ENCODE measurements around the gene BMP7. TPM values are rescaled to one million over a fixed set of nuclear protein-coding genes. Genes with fewer than 3 reads are reported as not detected.
A peak's percentile ranks its signal among the peaks of the same experiment; 100 is the strongest.

The BMP7 gene
- total RNA-seq, 1 donor from 2014 or later: 3.7 TPM

DNA sequence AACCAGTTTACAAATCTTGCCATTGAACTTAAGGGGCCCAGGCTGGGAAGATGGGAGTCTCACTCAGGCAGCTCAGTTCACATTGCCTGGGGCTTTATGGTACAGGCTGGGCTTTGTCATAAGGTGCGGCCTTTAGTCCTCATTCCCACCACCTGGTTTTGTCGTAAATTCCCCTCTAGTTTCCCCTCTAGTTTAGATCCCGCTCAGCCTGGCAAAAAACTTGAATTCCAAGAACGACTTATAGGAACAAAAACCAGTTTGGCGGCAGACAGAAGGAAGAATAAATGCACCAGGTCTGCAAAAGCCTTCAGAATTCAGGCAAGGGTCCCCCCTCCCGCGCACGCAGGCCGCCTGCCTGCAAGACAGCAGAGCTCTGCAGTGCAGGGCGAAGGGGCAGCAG, 4.1 kb downstream of the BMP7 start:
- H3K27me3 ChIP-seq (ENCODE audit: control insufficient read depth in 3 of 3, insufficient read depth in 3 of 3, low read length in 3 of 3): peaks cover 71 to 86% (median 80%) of the 10 kb centered on the region in 3 donors
- H3K36me3 ChIP-seq (ENCODE audit: control insufficient read depth in 3 of 3, insufficient read depth in 3 of 3, low read length in 3 of 3): no peaks in the 10 kb centered on the region
- no peak overlapping the region for H3K27ac ChIP-seq (ENCODE audit: low read depth, low read length)
- no peaks in the 10 kb centered on the region for H3K9me3 ChIP-seq (ENCODE audit: control insufficient read depth in 3 of 3, low read length in 3 of 3)
- peaks cover 0 to 4% (median 4%) of the 10 kb centered on the region in 3 donors for H3K4me1 ChIP-seq (ENCODE audit: control insufficient read depth in 3 of 3, insufficient read depth in 3 of 3, low read length in 3 of 3)
- H3K9ac ChIP-seq (ENCODE audit: low read depth in 1 of 3, low read length in 3 of 3): no peak overlapping the region
- H3K4me3 ChIP-seq (ENCODE audit: low read length in 3 of 3): no peak overlapping the region

DNA sequence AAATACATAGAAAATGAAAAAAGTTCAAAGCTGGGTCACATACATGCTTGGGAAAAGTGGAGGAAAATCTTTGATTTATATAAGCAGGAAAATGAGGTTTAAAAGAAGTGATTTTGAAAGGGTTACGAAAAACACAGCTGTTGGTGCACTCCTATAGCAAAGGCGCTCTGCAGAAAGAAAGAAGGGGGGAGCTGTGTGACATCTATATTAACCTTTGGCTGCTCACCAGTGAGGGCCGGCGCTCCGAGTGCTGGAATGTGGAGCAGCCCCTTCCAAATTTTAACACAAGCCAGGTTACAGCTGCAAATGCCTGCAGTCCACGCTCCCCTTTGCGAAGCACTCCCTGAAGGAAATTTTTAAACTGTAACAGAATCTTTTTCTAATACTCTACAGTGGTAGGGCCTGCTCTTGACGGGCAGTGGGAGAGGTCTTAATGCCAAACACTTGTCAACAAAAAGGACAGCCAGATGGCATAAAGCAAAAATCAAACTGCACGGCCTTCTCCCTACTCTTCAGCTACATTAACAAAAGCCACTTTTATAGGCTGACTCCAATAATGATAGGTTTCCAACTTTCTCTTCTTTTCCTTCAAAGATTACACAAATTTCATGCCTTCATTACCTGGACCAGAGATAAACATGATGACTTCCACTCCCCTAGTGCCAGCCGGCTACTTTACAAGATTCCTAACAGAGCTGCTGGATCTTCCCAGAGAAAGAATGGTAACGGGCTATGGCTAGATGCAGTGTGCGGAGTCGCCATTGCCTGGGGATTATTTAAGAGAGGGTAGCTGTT, 4.8 kb downstream of the BMP7 start:
- Histone ChIP-seq H3K4me3 (ENCODE audit: low read length in 3 of 3) (no peak overlapping the region), H3K36me3 (ENCODE audit: control insufficient read depth in 3 of 3, insufficient read depth in 3 of 3, low read length in 3 of 3) (no peaks in the 10 kb centered on the region), H3K27ac (ENCODE audit: low read depth, low read length) (no peak overlapping the region), H3K9me3 (ENCODE audit: control insufficient read depth in 3 of 3, low read length in 3 of 3) (no peaks in the 10 kb centered on the region), H3K4me1 (ENCODE audit: control insufficient read depth in 3 of 3, insufficient read depth in 3 of 3, low read length in 3 of 3) (peaks cover 0 to 4% (median 4%) of the 10 kb centered on the region in 3 donors), H3K9ac (ENCODE audit: low read depth in 1 of 3, low read length in 3 of 3) (no peak overlapping the region), H3K27me3 (ENCODE audit: control insufficient read depth in 3 of 3, insufficient read depth in 3 of 3, low read length in 3 of 3) (peaks cover 67 to 82% (median 74%) of the 10 kb centered on the region in 3 donors)

DNA sequence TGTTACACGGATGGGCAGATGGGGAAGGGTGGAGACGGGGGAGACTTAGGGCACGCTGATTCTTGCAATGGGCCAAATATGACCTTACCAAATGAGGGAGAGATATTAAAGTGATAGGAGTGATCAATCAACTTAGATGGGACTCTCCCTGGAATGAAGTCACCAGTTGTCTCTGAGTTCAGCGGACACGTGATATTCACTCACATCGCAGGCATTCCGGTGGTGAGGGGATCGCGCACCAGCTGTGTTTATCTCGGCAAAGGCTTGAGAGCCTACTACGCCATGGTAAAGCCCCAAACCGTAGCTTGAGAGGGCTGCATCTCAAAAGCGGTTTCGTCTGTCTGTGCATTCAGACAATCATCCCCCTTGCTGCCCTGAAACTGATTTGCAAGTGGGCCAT, 5.5 kb downstream of the BMP7 start:
- Histone ChIP-seq H3K36me3 (ENCODE audit: control insufficient read depth in 3 of 3, insufficient read depth in 3 of 3, low read length in 3 of 3) (no peaks in the 10 kb centered on the region), H3K4me3 (ENCODE audit: low read length in 3 of 3) (peak overlapping the region in 1 of 3 donors; percentile 22), H3K9me3 (ENCODE audit: control insufficient read depth in 3 of 3, low read length in 3 of 3) (no peaks in the 10 kb centered on the region), H3K27me3 (ENCODE audit: control insufficient read depth in 3 of 3, insufficient read depth in 3 of 3, low read length in 3 of 3) (peaks cover 65 to 83% (median 71%) of the 10 kb centered on the region in 3 donors), H3K9ac (ENCODE audit: low read depth in 1 of 3, low read length in 3 of 3) (no peak overlapping the region), H3K27ac (ENCODE audit: low read depth, low read length) (no peak overlapping the region), H3K4me1 (ENCODE audit: control insufficient read depth in 3 of 3, insufficient read depth in 3 of 3, low read length in 3 of 3) (peaks cover 0 to 4% (median 4%) of the 10 kb centered on the region in 3 donors)

DNA sequence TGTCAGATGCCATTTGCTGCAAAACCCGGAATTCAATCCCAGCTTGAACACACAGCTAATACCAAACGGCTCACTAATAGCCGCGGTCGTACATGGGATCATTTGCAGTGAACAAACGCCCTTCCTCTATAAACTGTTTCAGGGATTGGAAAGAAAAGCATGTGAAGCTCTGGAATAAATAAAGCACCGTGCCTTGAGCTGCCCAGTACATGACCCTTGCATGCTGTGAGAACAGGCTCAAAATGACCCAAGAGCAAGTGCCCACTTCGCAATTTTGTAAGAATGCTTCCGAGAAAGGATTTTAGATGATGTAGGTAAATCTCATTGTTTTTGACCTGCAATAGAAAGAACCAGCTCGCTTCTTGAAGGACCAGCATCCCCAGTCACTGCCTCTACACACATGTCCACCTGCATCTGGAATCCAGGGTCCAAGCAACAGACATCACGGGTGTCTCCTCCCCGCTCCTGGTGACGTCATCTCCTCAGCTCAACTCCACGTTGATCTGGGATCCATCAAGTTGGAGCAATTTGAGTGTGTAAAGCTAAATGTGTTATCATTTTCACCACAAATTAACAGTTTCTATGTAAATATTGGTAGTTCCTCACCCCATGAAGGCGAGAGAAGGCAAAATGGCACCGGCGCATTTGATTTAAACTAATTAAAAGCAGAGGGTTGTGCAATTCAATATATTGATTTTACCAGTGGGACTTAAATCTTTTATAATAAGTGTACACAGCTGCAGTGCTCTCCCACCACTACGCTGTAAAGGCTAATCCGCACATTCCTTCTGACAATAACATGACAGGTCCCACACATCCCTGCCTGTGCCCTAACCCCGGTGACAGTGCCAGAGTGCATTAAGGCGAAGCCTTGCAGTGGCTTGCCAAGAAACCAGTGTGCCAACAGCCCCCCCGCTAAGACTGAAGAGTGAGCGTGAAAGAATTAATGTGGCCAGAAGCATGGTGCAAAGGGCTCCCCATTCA, 6.2 kb downstream of the BMP7 start:
- no peaks in the 10 kb centered on the region for H3K36me3 ChIP-seq (ENCODE audit: control insufficient read depth in 3 of 3, insufficient read depth in 3 of 3, low read length in 3 of 3)
- H3K4me1 ChIP-seq (ENCODE audit: control insufficient read depth in 3 of 3, insufficient read depth in 3 of 3, low read length in 3 of 3): peaks cover 0 to 4% (median 4%) of the 10 kb centered on the region in 3 donors
- peaks cover 59 to 79% (median 65%) of the 10 kb centered on the region in 3 donors for H3K27me3 ChIP-seq (ENCODE audit: control insufficient read depth in 3 of 3, insufficient read depth in 3 of 3, low read length in 3 of 3)
- no peak overlapping the region for H3K27ac ChIP-seq (ENCODE audit: low read depth, low read length)
- no peaks in the 10 kb centered on the region for H3K9me3 ChIP-seq (ENCODE audit: control insufficient read depth in 3 of 3, low read length in 3 of 3)
- H3K4me3 ChIP-seq (ENCODE audit: low read length in 3 of 3): peak overlapping the region in 1 of 3 donors; percentile 22
- no peak overlapping the region for H3K9ac ChIP-seq (ENCODE audit: low read depth in 1 of 3, low read length in 3 of 3)

DNA sequence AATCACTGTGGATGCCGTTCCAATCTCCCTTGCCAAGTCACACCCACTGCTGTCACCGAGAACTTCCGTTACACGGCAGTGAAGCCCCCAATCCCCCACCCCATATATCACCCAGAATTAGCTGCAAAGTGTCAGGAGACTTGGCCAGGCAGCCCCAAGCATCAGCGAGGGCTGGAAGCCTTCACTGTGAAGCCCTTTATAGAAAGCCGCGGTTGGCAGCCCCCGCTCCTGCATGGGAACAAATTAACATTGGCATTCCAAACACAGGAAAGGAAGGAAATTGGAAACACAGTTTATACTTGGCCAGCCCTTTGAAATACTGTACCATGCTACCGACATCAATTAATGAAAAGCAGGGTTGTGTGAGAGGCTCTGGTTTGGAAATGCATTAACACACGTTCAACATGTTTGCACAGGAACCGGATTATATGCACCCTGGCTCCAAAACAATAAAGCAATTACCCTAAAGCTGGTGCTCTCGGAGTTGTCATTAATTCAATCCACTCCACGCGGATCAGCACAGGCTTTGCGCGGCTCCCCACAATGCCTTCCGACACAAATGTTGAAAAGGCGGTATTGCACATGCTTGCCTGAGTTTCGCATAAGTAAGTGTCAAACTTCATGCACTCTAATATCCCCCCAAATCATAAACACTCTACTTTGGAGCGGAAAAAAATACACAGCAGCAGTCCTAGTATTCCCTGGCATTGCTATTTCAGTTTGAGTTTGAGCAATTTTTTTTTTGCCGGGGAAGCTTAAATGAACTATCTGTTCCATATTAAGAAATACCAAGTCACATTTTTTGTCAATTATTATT, 7.1 kb downstream of the BMP7 start:
- no peak overlapping the region for H3K27ac ChIP-seq (ENCODE audit: low read depth, low read length)
- H3K36me3 ChIP-seq (ENCODE audit: control insufficient read depth in 3 of 3, insufficient read depth in 3 of 3, low read length in 3 of 3): no peaks in the 10 kb centered on the region
- H3K4me1 ChIP-seq (ENCODE audit: control insufficient read depth in 3 of 3, insufficient read depth in 3 of 3, low read length in 3 of 3): peaks cover 0 to 4% (median 4%) of the 10 kb centered on the region in 3 donors
- H3K4me3 ChIP-seq (ENCODE audit: low read length in 3 of 3): no peak overlapping the region
- H3K27me3 ChIP-seq (ENCODE audit: control insufficient read depth in 3 of 3, insufficient read depth in 3 of 3, low read length in 3 of 3): peaks cover 60 to 85% (median 67%) of the 10 kb centered on the region in 3 donors
- no peaks in the 10 kb centered on the region for H3K9me3 ChIP-seq (ENCODE audit: control insufficient read depth in 3 of 3, low read length in 3 of 3)
- H3K9ac ChIP-seq (ENCODE audit: low read depth in 1 of 3, low read length in 3 of 3): no peak overlapping the region

DNA sequence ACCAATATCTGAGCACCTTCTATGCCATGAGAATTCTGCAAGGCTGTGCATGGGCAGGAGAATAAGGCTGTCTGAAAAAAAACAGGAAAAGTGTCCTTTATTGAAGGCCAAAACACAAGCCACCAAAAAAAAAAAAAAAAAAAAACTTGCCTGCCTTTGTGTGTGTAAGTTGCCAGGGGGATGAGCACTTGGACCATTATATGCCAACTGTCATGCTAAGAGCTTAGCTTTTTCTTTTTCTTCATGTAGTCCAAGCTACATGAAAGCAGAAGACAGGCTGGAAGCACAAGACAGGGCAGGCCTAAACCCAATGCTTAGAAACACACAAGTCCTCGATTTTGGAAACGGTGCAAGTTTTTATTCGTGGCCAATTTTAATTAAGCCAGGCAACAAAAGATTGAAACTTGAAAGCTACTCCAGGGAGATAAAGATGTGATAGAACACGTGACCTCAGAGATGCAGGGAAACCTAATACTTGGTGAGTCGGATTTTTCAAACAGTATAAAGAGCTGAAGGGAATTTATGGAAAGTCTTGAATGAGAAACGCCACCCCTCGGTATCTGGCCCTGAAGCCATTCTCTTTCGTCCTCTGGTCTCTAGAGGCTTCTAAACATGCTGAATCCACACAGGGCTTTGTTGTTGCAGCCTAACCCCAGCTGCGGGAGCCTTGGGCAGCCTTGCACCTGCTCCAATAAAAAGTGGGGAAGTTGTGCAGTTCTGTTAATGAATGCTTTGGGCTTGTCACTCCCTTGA, 8.6 kb downstream of the BMP7 start:
- H3K27ac ChIP-seq (ENCODE audit: low read depth, low read length): no peak overlapping the region
- no peaks in the 10 kb centered on the region for H3K36me3 ChIP-seq (ENCODE audit: control insufficient read depth in 3 of 3, insufficient read depth in 3 of 3, low read length in 3 of 3)
- H3K9me3 ChIP-seq (ENCODE audit: control insufficient read depth in 3 of 3, low read length in 3 of 3): no peaks in the 10 kb centered on the region
- peaks cover 0 to 4% (median 4%) of the 10 kb centered on the region in 3 donors for H3K4me1 ChIP-seq (ENCODE audit: control insufficient read depth in 3 of 3, insufficient read depth in 3 of 3, low read length in 3 of 3)
- H3K9ac ChIP-seq (ENCODE audit: low read depth in 1 of 3, low read length in 3 of 3): no peak overlapping the region
- H3K27me3 ChIP-seq (ENCODE audit: control insufficient read depth in 3 of 3, insufficient read depth in 3 of 3, low read length in 3 of 3): peaks cover 52 to 73% (median 62%) of the 10 kb centered on the region in 3 donors
- no peak overlapping the region for H3K4me3 ChIP-seq (ENCODE audit: low read length in 3 of 3)

DNA sequence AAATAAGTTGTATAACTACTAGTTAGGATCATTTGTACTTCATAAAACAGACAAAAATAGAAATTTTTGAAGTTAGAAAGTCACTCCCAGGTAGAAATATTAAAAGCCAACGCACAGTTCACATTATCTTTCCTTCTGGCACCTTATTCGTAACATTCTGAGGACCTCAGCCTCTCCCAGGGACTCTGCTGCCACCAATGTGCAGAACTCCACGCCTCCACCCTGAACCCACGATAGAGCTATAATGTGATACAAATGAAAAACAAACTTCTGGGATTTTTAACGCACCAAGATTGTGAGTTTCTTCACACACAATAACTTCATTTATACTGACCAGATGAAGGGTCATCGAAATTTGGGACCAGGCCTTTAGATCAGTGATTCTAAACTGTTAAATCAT, 9.5 kb downstream of the BMP7 start:
- Histone ChIP-seq H3K27ac (ENCODE audit: low read depth, low read length) (no peak overlapping the region), H3K4me1 (ENCODE audit: control insufficient read depth in 3 of 3, insufficient read depth in 3 of 3, low read length in 3 of 3) (peaks cover 0 to 4% (median 4%) of the 10 kb centered on the region in 3 donors), H3K4me3 (ENCODE audit: low read length in 3 of 3) (no peak overlapping the region), H3K36me3 (ENCODE audit: control insufficient read depth in 3 of 3, insufficient read depth in 3 of 3, low read length in 3 of 3) (no peaks in the 10 kb centered on the region), H3K9me3 (ENCODE audit: control insufficient read depth in 3 of 3, low read length in 3 of 3) (no peaks in the 10 kb centered on the region), H3K9ac (ENCODE audit: low read depth in 1 of 3, low read length in 3 of 3) (no peak overlapping the region), H3K27me3 (ENCODE audit: control insufficient read depth in 3 of 3, insufficient read depth in 3 of 3, low read length in 3 of 3) (peaks cover 53 to 67% (median 53%) of the 10 kb centered on the region in 3 donors)

DNA sequence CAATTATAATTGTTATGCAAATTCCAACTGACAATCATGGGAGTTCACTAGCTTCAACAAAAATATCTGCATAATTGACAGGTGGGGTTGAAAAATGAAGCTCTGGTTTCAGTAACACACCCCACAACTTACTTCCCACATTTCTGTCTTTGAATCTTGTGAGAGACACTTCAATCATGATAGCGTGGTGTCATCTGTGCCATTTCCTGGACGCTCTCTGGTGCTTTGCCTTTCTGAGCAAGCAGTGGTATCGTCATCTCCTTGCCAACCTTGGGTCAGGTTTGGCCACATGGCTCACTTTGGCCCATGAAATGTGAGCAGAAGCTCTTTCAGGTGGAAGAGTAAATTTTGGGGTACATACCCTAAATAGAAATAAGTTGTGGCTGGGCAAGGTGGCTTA, 10.2 kb downstream of the BMP7 start:
- no peak overlapping the region for H3K9ac ChIP-seq (ENCODE audit: low read depth in 1 of 3, low read length in 3 of 3)
- no peaks in the 10 kb centered on the region for H3K36me3 ChIP-seq (ENCODE audit: control insufficient read depth in 3 of 3, insufficient read depth in 3 of 3, low read length in 3 of 3)
- no peak overlapping the region for H3K4me3 ChIP-seq (ENCODE audit: low read length in 3 of 3)
- H3K9me3 ChIP-seq (ENCODE audit: control insufficient read depth in 3 of 3, low read length in 3 of 3): no peaks in the 10 kb centered on the region
- H3K4me1 ChIP-seq (ENCODE audit: control insufficient read depth in 3 of 3, insufficient read depth in 3 of 3, low read length in 3 of 3): peaks cover 0 to 4% (median 3%) of the 10 kb centered on the region in 3 donors
- H3K27me3 ChIP-seq (ENCODE audit: control insufficient read depth in 3 of 3, insufficient read depth in 3 of 3, low read length in 3 of 3): peaks cover 46 to 61% (median 49%) of the 10 kb centered on the region in 3 donors
- no peak overlapping the region for H3K27ac ChIP-seq (ENCODE audit: low read depth, low read length)

DNA sequence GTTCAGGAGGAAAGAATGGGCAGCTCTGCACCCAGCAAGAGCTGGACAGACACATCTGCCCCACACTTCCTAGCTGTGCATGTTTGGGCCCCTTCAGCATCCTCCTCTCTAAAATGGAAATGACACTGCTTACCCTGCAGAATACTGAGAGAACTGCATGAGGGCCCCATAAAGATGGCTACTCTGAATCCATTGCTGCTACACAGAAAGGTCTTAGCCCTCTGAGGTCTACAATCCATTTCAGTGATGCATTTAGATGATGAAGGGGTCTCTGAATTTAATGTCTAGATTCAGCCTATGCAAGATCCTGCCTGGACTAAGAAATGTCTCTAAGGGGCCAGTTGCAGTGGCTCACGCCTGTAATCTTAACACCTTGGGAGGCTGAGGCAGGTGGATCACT, 11.3 kb downstream of the BMP7 start:
- no peak overlapping the region for H3K9ac ChIP-seq (ENCODE audit: low read depth in 1 of 3, low read length in 3 of 3)
- no peak overlapping the region for H3K27ac ChIP-seq (ENCODE audit: low read depth, low read length)
- no peaks in the 10 kb centered on the region for H3K4me1 ChIP-seq (ENCODE audit: control insufficient read depth in 3 of 3, insufficient read depth in 3 of 3, low read length in 3 of 3)
- H3K4me3 ChIP-seq (ENCODE audit: low read length in 3 of 3): no peak overlapping the region
- H3K9me3 ChIP-seq (ENCODE audit: control insufficient read depth in 3 of 3, low read length in 3 of 3): no peaks in the 10 kb centered on the region
- H3K27me3 ChIP-seq (ENCODE audit: control insufficient read depth in 3 of 3, insufficient read depth in 3 of 3, low read length in 3 of 3): peaks cover 40 to 55% (median 44%) of the 10 kb centered on the region in 3 donors
- H3K36me3 ChIP-seq (ENCODE audit: control insufficient read depth in 3 of 3, insufficient read depth in 3 of 3, low read length in 3 of 3): no peaks in the 10 kb centered on the region
